ENCODE measurements around the gene DHRS3.

Gene DHRS3

DNA sequence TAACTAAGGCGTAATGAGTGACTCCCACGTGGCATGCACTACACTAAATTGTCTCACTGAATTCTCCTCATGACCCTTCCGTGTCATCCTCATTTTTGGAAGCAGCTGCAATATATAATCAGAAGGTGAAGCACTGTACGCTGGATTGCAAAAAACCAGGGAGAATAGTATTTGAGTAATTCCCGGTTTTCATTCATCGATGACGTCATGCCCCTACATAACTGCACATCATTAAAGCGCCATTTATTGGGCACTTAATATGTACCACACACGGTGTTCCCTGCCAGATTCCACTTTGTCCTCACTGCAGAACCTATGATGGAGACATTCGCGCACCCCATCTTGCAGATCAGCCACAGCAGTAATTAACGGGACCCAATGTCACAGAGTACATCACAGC, 41.0 kb downstream of the DHRS3 start:
- H3K4me1 ChIP-seq (ENCODE audit: control insufficient read depth in 1 of 2, insufficient read depth in 1 of 2, low read depth in 1 of 2, low read length in 1 of 2): no peaks in the 10 kb centered on the region
- no peaks in the 10 kb centered on the region for H3K9me3 ChIP-seq
- TF ChIP-seq, protein P1, sequence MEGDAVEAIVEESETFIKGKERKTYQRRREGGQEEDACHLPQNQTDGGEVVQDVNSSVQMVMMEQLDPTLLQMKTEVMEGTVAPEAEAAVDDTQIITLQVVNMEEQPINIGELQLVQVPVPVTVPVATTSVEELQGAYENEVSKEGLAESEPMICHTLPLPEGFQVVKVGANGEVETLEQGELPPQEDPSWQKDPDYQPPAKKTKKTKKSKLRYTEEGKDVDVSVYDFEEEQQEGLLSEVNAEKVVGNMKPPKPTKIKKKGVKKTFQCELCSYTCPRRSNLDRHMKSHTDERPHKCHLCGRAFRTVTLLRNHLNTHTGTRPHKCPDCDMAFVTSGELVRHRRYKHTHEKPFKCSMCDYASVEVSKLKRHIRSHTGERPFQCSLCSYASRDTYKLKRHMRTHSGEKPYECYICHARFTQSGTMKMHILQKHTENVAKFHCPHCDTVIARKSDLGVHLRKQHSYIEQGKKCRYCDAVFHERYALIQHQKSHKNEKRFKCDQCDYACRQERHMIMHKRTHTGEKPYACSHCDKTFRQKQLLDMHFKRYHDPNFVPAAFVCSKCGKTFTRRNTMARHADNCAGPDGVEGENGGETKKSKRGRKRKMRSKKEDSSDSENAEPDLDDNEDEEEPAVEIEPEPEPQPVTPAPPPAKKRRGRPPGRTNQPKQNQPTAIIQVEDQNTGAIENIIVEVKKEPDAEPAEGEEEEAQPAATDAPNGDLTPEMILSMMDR (IDR thresholded peaks at IDR 0.05): no peak
- H3K27ac ChIP-seq: no peak overlapping the region
- no peaks in the 10 kb centered on the region for H3K36me3 ChIP-seq
- H3K4me3 ChIP-seq (ENCODE audit: low read depth in 1 of 2, low read length in 1 of 2): no peak overlapping the region
- H3K27me3 ChIP-seq: no peaks in the 10 kb centered on the region

DNA sequence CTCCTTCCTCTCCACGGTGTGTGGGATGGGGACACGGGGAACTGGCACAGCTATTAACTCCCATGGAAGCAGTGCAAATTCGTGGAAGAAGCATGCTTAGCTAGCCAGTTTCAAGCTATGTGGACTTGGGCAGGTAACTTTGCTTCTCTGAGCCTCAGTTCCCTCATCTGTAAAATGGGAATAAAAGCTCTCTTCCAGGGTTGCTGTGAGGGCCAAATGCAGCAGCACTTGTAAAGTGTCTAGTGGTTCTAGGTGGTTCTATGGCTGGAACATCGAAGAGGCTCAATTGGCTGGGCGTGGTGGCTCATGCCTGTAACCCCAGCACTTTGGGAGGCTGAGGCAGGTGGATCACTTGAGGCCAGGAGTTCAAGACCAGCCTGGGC, 43.3 kb downstream of the DHRS3 start:
- Histone ChIP-seq H3K4me1 (ENCODE audit: control insufficient read depth in 1 of 2, insufficient read depth in 1 of 2, low read depth in 1 of 2, low read length in 1 of 2) (no peaks in the 10 kb centered on the region), H3K4me3 (ENCODE audit: low read depth in 1 of 2, low read length in 1 of 2) (no peak overlapping the region), H3K36me3 (no peaks in the 10 kb centered on the region), H3K27ac (no peak overlapping the region), H3K9me3 (no peaks in the 10 kb centered on the region), H3K27me3 (no peaks in the 10 kb centered on the region)
- TF ChIP-seq, protein P1 (IDR thresholded peaks at IDR 0.05): no peak

DNA sequence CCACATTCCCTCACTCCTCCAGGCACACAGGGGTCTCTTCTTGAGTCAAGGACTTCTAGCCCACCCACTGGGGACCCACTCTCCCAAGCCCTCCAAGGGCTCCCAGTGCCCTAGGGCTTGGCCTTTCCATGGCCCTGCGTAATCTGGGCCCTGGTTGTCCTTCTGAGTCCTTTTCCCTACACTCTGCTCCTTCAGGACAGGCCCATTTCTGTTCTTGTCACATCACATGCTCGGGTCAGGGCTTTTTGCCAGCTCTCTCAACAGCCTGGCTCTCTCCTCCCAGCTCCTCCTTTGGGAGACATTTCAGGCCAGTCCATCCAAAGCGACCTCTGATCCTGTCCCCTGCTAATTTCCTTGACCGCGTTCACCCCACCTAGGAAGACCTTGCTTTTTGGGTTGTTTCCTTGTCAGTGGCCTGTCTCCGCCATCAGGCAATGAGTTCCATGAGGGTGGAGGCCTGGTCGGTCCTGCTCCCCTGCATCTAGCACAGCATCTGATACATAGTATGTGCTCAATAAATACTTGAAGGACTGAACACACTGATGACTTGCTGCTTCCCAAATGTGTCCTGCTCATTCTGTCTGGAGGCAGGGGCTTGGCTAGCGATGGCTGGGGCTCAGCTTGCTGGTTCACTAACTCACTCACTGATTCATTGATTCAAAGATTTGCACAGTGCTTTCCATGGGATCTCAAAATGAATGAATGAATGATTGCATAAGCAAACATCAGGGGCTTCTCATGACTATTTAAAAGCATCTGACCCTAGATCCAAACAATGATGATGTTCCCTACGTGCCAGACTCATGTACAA, 44.8 kb downstream of the DHRS3 start:
- H3K27me3 ChIP-seq: no peaks in the 10 kb centered on the region
- no peaks in the 10 kb centered on the region for H3K36me3 ChIP-seq
- TF ChIP-seq, protein P1 (IDR thresholded peaks at IDR 0.05): no peak
- no peaks in the 10 kb centered on the region for H3K9me3 ChIP-seq
- H3K4me3 ChIP-seq (ENCODE audit: low read depth in 1 of 2, low read length in 1 of 2): no peak overlapping the region
- no peak overlapping the region for H3K27ac ChIP-seq
- H3K4me1 ChIP-seq (ENCODE audit: control insufficient read depth in 1 of 2, insufficient read depth in 1 of 2, low read depth in 1 of 2, low read length in 1 of 2): no peaks in the 10 kb centered on the region

DNA sequence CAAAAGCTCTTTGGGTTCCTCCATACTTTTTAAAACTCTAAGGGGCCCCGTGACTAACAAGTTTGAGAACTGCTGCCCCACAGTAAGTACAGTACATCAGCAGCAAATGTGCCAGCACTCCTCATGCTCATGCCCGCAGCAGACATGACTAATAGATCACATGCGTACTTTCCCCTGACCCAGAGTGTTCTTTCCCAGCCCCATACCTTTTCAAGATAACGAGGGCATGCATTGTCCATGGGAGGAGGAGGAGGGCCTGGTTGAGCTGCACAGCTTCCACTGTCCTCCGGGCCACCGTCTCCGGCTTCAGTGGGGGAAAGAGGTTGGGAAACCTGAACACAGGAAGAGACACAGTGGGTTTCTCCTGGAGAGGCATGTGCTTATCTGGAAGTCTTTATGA, 45.5 kb downstream of the DHRS3 start:
- Histone ChIP-seq H3K4me3 (ENCODE audit: low read depth in 1 of 2, low read length in 1 of 2) (no peak overlapping the region), H3K27me3 (no peaks in the 10 kb centered on the region), H3K27ac (no peak overlapping the region), H3K36me3 (no peaks in the 10 kb centered on the region), H3K9me3 (no peaks in the 10 kb centered on the region), H3K4me1 (ENCODE audit: control insufficient read depth in 1 of 2, insufficient read depth in 1 of 2, low read depth in 1 of 2, low read length in 1 of 2) (no peaks in the 10 kb centered on the region)
- TF ChIP-seq, protein P1 (IDR thresholded peaks at IDR 0.05): no peak

DNA sequence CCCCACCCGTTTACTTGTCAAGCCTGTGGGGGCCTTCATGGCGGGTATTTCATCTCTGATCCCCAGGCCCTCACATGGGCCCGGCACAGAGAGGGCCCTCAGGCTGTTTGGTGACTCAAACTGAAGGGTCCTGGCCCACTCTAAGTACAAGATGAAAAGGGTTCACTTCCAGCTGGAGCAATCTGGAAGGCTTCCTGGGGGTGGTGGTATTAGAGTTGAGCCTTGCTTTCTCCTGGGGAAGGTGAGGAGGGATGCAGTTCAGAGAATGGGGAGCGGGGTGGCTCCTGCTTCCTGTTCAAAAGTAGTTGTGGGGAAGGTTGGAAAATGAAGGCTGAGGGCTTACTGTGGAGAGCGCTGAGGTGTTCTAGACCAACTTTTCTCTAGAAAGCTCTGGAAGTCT, 47.7 kb downstream of the DHRS3 start:
- Histone ChIP-seq H3K36me3 (no peaks in the 10 kb centered on the region), H3K27ac (no peak overlapping the region), H3K4me1 (ENCODE audit: control insufficient read depth in 1 of 2, insufficient read depth in 1 of 2, low read depth in 1 of 2, low read length in 1 of 2) (no peaks in the 10 kb centered on the region), H3K27me3 (no peaks in the 10 kb centered on the region), H3K9me3 (no peaks in the 10 kb centered on the region), H3K4me3 (ENCODE audit: low read depth in 1 of 2, low read length in 1 of 2) (no peak overlapping the region)
- TF ChIP-seq, protein P1 (IDR thresholded peaks at IDR 0.05): no peak

Measured in neutrophil (primary cell).